Suprapubic skin (tissue), 4 donors: ENCODE measurements around the gene KDM6B.
A peak's percentile ranks its signal among the peaks of the same experiment; 100 is the strongest.

Experiments
- EP300 ChIP-seq: sonication (generic); formaldehyde crosslinking; IDR thresholded peaks from one replicate; pipeline ENCODE4 v1.6.1; 2017; ENCODE audit warnings: antibody characterized with exemption
- POLR2A ChIP-seq, 2 donors: fragments of 450-650 bp; IDR thresholded peaks; one replicate each; pipeline ENCODE4 v1.6.1; 2017; ENCODE audit warnings: antibody characterized with exemption in 2 of 2, mild to moderate bottlenecking in 2 of 2, moderate library complexity in 2 of 2
- POLR2AphosphoS5 ChIP-seq, 3 donors: sonication (generic); formaldehyde crosslinking; IDR thresholded peaks; one replicate each; pipeline ENCODE4 v1.6.1; 2017; ENCODE audit warnings: antibody characterized with exemption in 3 of 3
- TF ChIP-seq, protein P1 (sequence below), 2 donors: fragments of 200-600 bp in 1 of 2; fragments of 450-650 bp in 1 of 2; sonication (generic) in 1 of 2; IDR thresholded peaks; one replicate each; pipeline ENCODE4 v1.5.1; 2016 to 2019; ENCODE audit warnings: antibody characterized with exemption in 2 of 2, mild to moderate bottlenecking in 1 of 2, moderate library complexity in 1 of 2

DNA sequence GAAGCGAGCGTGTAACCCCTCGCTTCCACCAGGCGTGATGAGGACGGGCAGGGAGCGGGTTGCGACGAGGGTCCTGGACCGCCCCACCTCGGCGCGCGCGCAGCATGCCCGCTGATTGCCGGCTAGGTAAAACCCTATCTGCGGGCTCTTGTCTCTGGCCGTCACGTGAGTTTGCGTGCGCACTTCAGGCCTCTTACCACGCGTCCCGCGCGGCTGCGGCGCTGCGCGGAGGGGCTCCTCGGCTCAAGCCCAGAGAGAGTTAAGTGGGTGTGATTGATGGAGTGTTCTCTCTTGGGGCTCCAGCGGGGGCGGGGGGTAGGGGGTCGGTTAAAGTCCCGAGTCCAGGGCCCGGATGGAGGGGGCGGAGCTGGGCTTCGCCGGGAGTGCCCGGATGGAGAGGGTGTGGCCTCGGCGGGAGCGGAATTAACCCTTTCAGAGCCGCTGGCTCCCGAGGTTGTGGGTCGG lies 7.9 kb downstream of the KDM6B start:
- TF ChIP-seq, protein P1, sequence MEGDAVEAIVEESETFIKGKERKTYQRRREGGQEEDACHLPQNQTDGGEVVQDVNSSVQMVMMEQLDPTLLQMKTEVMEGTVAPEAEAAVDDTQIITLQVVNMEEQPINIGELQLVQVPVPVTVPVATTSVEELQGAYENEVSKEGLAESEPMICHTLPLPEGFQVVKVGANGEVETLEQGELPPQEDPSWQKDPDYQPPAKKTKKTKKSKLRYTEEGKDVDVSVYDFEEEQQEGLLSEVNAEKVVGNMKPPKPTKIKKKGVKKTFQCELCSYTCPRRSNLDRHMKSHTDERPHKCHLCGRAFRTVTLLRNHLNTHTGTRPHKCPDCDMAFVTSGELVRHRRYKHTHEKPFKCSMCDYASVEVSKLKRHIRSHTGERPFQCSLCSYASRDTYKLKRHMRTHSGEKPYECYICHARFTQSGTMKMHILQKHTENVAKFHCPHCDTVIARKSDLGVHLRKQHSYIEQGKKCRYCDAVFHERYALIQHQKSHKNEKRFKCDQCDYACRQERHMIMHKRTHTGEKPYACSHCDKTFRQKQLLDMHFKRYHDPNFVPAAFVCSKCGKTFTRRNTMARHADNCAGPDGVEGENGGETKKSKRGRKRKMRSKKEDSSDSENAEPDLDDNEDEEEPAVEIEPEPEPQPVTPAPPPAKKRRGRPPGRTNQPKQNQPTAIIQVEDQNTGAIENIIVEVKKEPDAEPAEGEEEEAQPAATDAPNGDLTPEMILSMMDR (IDR thresholded peaks at IDR 0.05), result no peak
- no peak for TF ChIP-seq EP300
- TF ChIP-seq POLR2AphosphoS5 (IDR thresholded peaks at IDR 0.05), result peak in 2 of 3 donors; percentile 3 to 56
- no peak for TF ChIP-seq POLR2A (IDR thresholded peaks at IDR 0.05)
